ENCODE data around the gene KLHDC9.

DNA sequence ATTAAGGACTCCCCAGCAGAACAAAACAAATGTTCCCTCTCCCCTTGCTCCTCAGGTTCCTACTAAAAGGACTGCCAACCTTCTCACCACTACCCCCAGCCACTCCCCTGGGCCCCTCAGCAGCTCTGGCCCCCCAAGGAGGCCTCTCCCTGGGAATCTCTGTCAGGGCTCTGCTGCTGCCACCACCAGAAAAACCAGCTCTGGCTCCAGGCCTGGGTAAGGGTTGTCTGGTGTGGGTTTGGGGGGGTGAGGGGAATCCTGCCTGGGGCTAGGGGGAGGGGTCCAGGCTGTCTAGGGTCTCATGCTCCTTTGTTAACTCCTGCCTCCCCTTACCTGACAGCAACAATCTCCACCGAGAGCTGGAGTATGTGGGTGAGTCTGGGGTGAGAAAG is 13.6 kb upstream of the KLHDC9 start:
- TF ChIP-seq CTCF (IDR thresholded peaks at IDR 0.05; ENCODE audit: borderline replicate concordance, extremely low read depth, low read length, poor library complexity, severe bottlenecking): no peak
- no peak for TF ChIP-seq EZH2 (IDR thresholded peaks at IDR 0.05; ENCODE audit: borderline replicate concordance, low read depth, low read length, severe bottlenecking)
